Measurements from ENCODE around the gene EIF4E2. TPM values are rescaled to one million over a fixed set of nuclear protein-coding genes. Genes with fewer than 3 reads are reported as not detected.

EIF4E2 gene
- total RNA-seq, 1 experiment from 2014 or later, result 97.8 TPM

GRCh38 chr2:232550354-232551249 is at the start of gene EIF4E2, which contains the start of gene TIGD1 (continued):
- peak; percentile 83; the same call in 1 of the 2 replicates for TF ChIP-seq ESRRA (CRISPR knock-in tag; IDR thresholded peaks at IDR 0.05; ENCODE audit: borderline replicate concordance)
- TF ChIP-seq E2F5 (CRISPR knock-in tag; IDR thresholded peaks at IDR 0.05), result peak; percentile 67; the same call in 1 of the 2 replicates
- TF ChIP-seq CREM (CRISPR knock-in tag; IDR thresholded peaks at IDR 0.05), result peak; percentile 91
- peak; percentile 96 for TF ChIP-seq GABPB1 (CRISPR knock-in tag; IDR thresholded peaks at IDR 0.05)
- peak; percentile 88 for TF ChIP-seq ZBTB43 (CRISPR knock-in tag; IDR thresholded peaks at IDR 0.05)
- TF ChIP-seq CREB1 (CRISPR knock-in tag; IDR thresholded peaks at IDR 0.05), result peak; percentile 74; the same call in 1 of the 2 replicates
- no peak for TF ChIP-seq ZNF425 (CRISPR knock-in tag; conservative IDR thresholded peaks at IDR 0.05)
- peak; percentile 94; the same call in 1 of the 2 replicates for TF ChIP-seq KAT7 (CRISPR knock-in tag; IDR thresholded peaks at IDR 0.05; ENCODE audit: borderline replicate concordance)
- TF ChIP-seq TCF7 (CRISPR knock-in tag; IDR thresholded peaks at IDR 0.05; ENCODE audit: low read depth), result peak; percentile 45; the same call in 1 of the 2 replicates
- TF ChIP-seq ZSCAN18 (CRISPR knock-in tag; IDR thresholded peaks at IDR 0.05), result no peak
- TF ChIP-seq NR3C1 (CRISPR knock-in tag; conservative IDR thresholded peaks at IDR 0.05; ENCODE audit: low read depth), result no peak; the same call in 1 of the 2 replicates
- no peak for TF ChIP-seq ATF3 (CRISPR knock-in tag; conservative IDR thresholded peaks at IDR 0.05)
- peak; percentile 76; the same call in 1 of the 2 replicates for TF ChIP-seq ELF4 (CRISPR knock-in tag; IDR thresholded peaks at IDR 0.05; ENCODE audit: low read depth)
- TF ChIP-seq HMGA2 (CRISPR knock-in tag; IDR thresholded peaks at IDR 0.05), result 0 out of 2 replicates have a peak, but pooled peaks have one; percentile 4
- 0 out of 2 replicates have a peak, but pooled peaks have one; percentile 42 for TF ChIP-seq FOXJ3 (CRISPR knock-in tag; IDR thresholded peaks at IDR 0.05; ENCODE audit: borderline replicate concordance)
- TF ChIP-seq ZBTB21 (CRISPR knock-in tag; IDR thresholded peaks at IDR 0.05; ENCODE audit: borderline replicate concordance), result peak; percentile 87
- TF ChIP-seq ERG (CRISPR knock-in tag; IDR thresholded peaks at IDR 0.05), result peak; percentile 61; the same call in 1 of the 2 replicates
- no peak for TF ChIP-seq RORB (CRISPR knock-in tag; IDR thresholded peaks at IDR 0.05)
- peak; percentile 78 for TF ChIP-seq FOXP1 (CRISPR knock-in tag; IDR thresholded peaks at IDR 0.05; ENCODE audit: borderline replicate concordance)
- TF ChIP-seq ARID4B (CRISPR knock-in tag; IDR thresholded peaks at IDR 0.05; ENCODE audit: borderline replicate concordance), result no peak; the same call in none of the 2 replicates
- peak; percentile 95 for TF ChIP-seq TEAD1 (CRISPR knock-in tag; IDR thresholded peaks at IDR 0.05)

Data from WTC11 (cell line).